ENCODE measurements around the gene MRTFA. TPM values are rescaled to one million over a fixed set of nuclear protein-coding genes. Genes with fewer than 3 reads are reported as not detected.

The MRTFA gene
- total RNA-seq, 4 donors from 2014 or later: 24.5 to 56.3 (median 40.9) TPM

DNA sequence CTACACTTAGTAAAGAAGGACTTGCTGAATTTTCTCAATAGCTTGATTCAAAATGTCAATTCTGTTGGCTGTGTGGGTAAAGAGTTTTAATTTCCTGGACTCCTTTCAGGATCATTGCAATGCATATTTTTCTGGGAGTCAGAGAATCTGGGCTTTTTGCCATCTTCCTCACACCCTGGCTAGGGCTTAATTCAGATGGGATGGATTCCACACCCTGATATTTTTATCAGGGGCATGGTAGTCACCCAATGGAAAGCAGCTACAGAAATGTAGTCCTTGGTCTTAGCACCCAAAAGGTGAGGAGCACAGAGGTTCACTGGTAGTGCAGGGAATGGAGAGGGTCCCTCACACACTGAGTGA is 186.9 kb downstream of the MRTFA start:
- H3K27ac ChIP-seq: peak overlapping the region in 2 of 4 donors; percentile 3 to 29
- peaks cover 0 to 3% (median 0%) of the 10 kb centered on the region in 3 donors for H3K36me3 ChIP-seq
- no peak for DNase-seq
- no peak overlapping the region for H3K4me3 ChIP-seq
- no peaks in the 10 kb centered on the region for H3K9me3 ChIP-seq
- no peaks in the 10 kb centered on the region for H3K27me3 ChIP-seq
- intact Hi-C loops (cut with DNase I): no loop called here
- peaks cover 7 to 52% (median 31%) of the 10 kb centered on the region in 3 donors for H3K4me1 ChIP-seq
- TF ChIP-seq POLR2A (IDR thresholded peaks at IDR 0.05): no peak
- TF ChIP-seq, protein P1, sequence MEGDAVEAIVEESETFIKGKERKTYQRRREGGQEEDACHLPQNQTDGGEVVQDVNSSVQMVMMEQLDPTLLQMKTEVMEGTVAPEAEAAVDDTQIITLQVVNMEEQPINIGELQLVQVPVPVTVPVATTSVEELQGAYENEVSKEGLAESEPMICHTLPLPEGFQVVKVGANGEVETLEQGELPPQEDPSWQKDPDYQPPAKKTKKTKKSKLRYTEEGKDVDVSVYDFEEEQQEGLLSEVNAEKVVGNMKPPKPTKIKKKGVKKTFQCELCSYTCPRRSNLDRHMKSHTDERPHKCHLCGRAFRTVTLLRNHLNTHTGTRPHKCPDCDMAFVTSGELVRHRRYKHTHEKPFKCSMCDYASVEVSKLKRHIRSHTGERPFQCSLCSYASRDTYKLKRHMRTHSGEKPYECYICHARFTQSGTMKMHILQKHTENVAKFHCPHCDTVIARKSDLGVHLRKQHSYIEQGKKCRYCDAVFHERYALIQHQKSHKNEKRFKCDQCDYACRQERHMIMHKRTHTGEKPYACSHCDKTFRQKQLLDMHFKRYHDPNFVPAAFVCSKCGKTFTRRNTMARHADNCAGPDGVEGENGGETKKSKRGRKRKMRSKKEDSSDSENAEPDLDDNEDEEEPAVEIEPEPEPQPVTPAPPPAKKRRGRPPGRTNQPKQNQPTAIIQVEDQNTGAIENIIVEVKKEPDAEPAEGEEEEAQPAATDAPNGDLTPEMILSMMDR (IDR thresholded peaks at IDR 0.05): no peak

DNA sequence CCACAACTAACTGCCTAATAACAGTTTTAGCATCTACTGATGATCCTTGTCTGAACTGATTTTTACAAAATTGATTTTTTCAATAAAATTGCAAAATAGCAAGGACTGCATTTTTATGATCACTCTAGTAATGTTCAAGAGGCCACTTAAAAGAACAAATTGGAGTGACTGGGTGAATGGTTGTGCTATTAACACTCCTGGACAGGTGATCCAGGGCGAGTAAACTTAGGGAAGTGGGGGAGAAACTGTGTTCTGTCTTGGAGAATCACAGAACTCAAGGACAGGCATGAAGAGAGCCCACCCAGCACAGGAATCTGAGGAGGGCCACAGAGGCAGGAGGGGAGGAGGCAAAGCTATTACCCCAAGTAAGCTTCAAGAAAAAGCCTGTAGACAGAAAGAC is 190.3 kb downstream of the MRTFA start:
- Histone ChIP-seq H3K4me1 (peaks cover 7 to 59% (median 34%) of the 10 kb centered on the region in 3 donors), H3K9me3 (no peaks in the 10 kb centered on the region), H3K36me3 (peaks cover 0 to 7% (median 0%) of the 10 kb centered on the region in 3 donors), H3K27me3 (no peaks in the 10 kb centered on the region), H3K27ac (no peak overlapping the region), H3K4me3 (no peak overlapping the region)
- WGBS, 2 donors: 89 to 92% methylated on average over 1 of the region's 1 CpG
- DNase-seq: no peak
- TF ChIP-seq POLR2A (IDR thresholded peaks at IDR 0.05): no peak
- TF ChIP-seq, protein P1 (IDR thresholded peaks at IDR 0.05): no peak
- intact Hi-C loops (cut with DNase I): no loop called here

DNA sequence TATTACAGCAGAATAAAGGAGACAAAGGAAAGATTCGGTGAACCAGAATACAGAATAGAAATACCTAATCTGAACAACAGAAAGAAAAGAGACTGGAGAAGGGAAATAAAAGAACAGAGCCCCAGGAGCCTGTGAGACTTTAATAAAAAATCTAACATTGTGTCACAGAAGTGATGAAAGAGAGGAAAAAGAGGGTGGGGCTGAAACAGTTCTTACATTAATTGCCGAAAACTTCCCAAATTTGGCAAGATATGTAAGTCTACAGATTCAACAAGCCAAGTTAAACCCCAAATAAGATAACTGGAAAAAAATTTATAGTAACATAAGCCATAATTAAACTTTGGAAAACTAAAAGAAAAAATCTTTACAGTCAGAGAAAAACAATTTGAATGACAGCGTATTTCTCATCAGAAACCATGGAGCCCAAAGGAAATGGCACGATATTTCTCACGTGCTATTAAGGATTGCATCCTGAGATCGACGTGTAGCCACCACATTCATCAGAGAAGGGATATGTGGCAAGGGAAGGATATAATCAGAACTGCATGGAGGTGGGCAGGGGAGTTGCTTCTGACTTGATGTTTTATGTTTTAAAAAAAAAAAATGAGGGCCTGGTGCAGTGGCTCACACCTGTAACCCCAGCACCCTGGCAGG is 192.2 kb downstream of the MRTFA start:
- TF ChIP-seq, protein P1 (IDR thresholded peaks at IDR 0.05): no peak
- TF ChIP-seq POLR2A (IDR thresholded peaks at IDR 0.05): no peak
- no peak for DNase-seq
- 88 to 89% methylated on average over 7 of the region's 7 CpGs for WGBS, 2 donors
- Histone ChIP-seq H3K27me3 (no peaks in the 10 kb centered on the region), H3K4me1 (peaks cover 1 to 51% (median 20%) of the 10 kb centered on the region in 3 donors), H3K4me3 (no peak overlapping the region), H3K36me3 (peaks cover 0 to 7% (median 0%) of the 10 kb centered on the region in 3 donors), H3K9me3 (no peaks in the 10 kb centered on the region), H3K27ac (no peak overlapping the region)
- intact Hi-C loops (cut with DNase I): loop anchor here (5.0 kb wide), 1 partner anchor 198 kb away; no protein-coding TSS in a partner anchor

DNA sequence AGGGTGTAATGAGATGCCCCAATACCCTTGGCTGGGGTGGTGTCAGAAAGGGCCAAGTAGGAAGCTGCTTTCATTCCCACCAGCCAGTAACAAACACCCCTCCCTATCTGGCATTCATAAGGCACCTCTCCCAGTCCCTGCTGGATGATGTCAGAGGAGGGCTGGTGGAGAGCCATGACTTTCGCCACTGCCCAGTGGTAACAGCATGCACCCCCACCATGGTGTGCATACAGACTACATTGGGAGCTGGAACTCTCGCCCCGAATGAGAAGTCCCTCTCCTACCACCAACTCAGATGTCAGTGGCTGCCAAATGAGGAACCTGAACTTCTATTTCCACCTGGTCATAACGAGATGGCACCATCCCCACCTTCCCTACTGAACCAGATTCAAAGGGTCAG is 192.8 kb downstream of the MRTFA start:
- intact Hi-C loops (cut with DNase I): loop anchor here (5.0 kb wide), 1 partner anchor 199 kb away; no protein-coding TSS in a partner anchor
- Histone ChIP-seq H3K27ac (no peak overlapping the region), H3K9me3 (no peaks in the 10 kb centered on the region), H3K27me3 (no peaks in the 10 kb centered on the region), H3K4me3 (no peak overlapping the region), H3K4me1 (peaks cover 0 to 46% (median 18%) of the 10 kb centered on the region in 3 donors), H3K36me3 (peaks cover 0 to 7% (median 0%) of the 10 kb centered on the region in 3 donors)
- 89 to 92% methylated on average over 2 to 3 of the region's 4 CpGs for WGBS, 2 donors
- TF ChIP-seq, protein P1 (IDR thresholded peaks at IDR 0.05): no peak
- TF ChIP-seq POLR2A (IDR thresholded peaks at IDR 0.05): no peak
- DNase-seq: no peak

DNA sequence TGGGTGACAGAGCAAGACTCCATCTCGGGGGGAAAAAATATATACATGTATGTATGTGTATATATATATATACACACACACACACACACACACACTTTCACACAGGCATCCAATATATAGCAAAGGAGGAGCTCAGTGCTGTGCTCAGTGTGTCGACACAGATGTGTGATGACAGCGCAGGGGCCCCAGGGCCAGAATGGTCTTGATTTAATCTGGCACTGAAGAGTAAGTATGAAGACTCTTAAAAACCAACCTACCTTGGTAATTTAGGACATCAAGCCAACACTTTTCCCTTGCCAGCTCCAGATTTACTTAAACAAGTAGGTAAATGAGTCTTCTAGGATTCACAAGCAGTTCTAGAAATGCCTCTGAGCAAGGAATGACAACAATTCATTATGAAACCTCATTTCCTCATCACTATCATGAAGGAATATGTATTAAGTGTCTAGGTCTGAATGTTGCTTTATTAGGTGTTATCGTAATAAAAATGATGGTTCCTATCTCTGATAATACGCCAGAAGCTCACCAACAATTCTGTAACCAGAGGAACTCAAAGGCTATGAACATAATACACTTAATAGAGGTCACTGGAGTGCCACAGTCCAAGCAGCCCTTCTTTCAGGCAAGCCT is 194.6 kb downstream of the MRTFA start:
- no peak for DNase-seq
- intact Hi-C loops (cut with DNase I): loop anchor here (5.0 kb wide), 1 partner anchor 200 kb away; no protein-coding TSS in a partner anchor

More for the DNA sequence above, 194.6 kb downstream of the MRTFA start:
- WGBS, 2 donors: 77 to 84% methylated on average over 5 of the region's 5 CpGs
- H3K4me1 ChIP-seq: peaks cover 0 to 56% (median 18%) of the 10 kb centered on the region in 3 donors
- peak overlapping the region in 2 of 4 donors; percentile 9 to 14 for H3K27ac ChIP-seq
- H3K27me3 ChIP-seq: no peaks in the 10 kb centered on the region
- peaks cover 0 to 7% (median 0%) of the 10 kb centered on the region in 3 donors for H3K36me3 ChIP-seq
- H3K9me3 ChIP-seq: no peaks in the 10 kb centered on the region
- H3K4me3 ChIP-seq: no peak overlapping the region
- TF ChIP-seq, protein P1 (IDR thresholded peaks at IDR 0.05): no peak
- TF ChIP-seq POLR2A (IDR thresholded peaks at IDR 0.05): no peak

Measured in esophagus squamous epithelium (tissue), 5 donors.